Measurements from ENCODE around the gene MACF1.

The MACF1 gene

DNA sequence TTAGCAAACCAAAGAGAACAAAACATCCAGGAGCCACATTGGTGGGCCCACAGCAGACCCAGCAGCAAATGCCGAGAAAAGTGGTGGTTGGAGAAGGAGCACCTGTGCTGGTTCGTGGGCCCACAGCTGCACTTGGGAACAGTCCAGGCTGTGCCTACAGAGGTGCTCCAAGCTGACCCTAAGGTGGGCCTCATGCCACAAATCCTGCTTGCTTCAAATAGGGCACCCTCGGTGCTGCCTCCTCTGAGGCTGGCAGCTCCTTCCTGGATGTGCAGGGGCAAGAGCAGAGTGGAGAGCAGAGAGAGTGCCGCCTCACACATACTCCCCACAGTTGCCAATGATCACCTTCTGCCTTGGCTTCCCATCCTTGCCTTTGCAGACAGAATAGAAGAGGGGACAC, 327.0 kb downstream of the MACF1 start:
- no peak overlapping the region for H3K9ac ChIP-seq (ENCODE audit: low read depth, low read length)
- no peaks in the 10 kb centered on the region for H3K27me3 ChIP-seq (ENCODE audit: control insufficient read depth, insufficient read depth, low read length)
- peaks cover 33% of the 10 kb centered on the region for H3K36me3 ChIP-seq (ENCODE audit: control insufficient read depth, insufficient read depth, low read length)
- H3K9me3 ChIP-seq (ENCODE audit: control insufficient read depth, insufficient read depth, low read length): no peaks in the 10 kb centered on the region
- no peak overlapping the region for H3K27ac ChIP-seq (ENCODE audit: low read depth, low read length)
- no peak overlapping the region for H3K4me3 ChIP-seq (ENCODE audit: low read depth, low read length)
- no peaks in the 10 kb centered on the region for H3K4me1 ChIP-seq (ENCODE audit: control insufficient read depth, insufficient read depth, low read length)

DNA sequence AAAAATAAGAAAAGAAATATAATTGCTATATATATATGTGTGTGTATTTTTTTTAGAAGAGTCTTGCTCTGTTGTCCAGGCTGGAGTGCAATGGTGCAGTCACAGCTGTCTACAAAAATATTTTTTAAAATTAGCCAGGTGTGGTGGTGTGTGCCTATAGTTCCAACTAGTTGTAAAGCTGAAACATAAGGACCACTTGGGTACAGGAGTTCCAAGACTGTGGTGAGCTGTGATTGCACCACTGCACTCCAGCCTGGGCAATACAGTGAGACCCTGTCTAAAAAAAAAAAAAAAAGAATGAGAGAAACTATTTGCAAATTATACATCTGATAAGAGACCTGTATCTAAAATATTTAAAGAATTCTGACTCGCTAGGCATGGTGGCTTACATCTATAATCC, 328.9 kb downstream of the MACF1 start:
- Histone ChIP-seq H3K9ac (ENCODE audit: low read depth, low read length) (no peak overlapping the region), H3K27ac (ENCODE audit: low read depth, low read length) (no peak overlapping the region), H3K27me3 (ENCODE audit: control insufficient read depth, insufficient read depth, low read length) (no peaks in the 10 kb centered on the region), H3K4me1 (ENCODE audit: control insufficient read depth, insufficient read depth, low read length) (no peaks in the 10 kb centered on the region), H3K9me3 (ENCODE audit: control insufficient read depth, insufficient read depth, low read length) (no peaks in the 10 kb centered on the region), H3K4me3 (ENCODE audit: low read depth, low read length) (no peak overlapping the region), H3K36me3 (ENCODE audit: control insufficient read depth, insufficient read depth, low read length) (peaks cover 28% of the 10 kb centered on the region)
